Peyer's patch (tissue), 4 donors: ENCODE measurements around the gene SMAD6. TPM values are rescaled to one million over a fixed set of nuclear protein-coding genes. Genes with fewer than 3 reads are reported as not detected.
A peak's percentile ranks its signal among the peaks of the same experiment; 100 is the strongest.

Experiments
- DNase-seq, 3 donors: peaks; one replicate each; pipeline ENCODE4 v3.0.0-alpha.2; 2017 to 2019
- H3K27ac ChIP-seq, 4 donors: fragments of 200-600 bp; sonication (generic); one replicate each; pipeline ENCODE4 v1.5.1; 2016 to 2019
- H3K27me3 ChIP-seq, 2 donors: fragments of 200-600 bp; sonication (generic); one replicate each; pipeline ENCODE4 v1.5.1; 2019
- H3K36me3 ChIP-seq, 3 donors: fragments of 200-600 bp; sonication (generic); one replicate each; pipeline ENCODE4 v1.5.1; 2016 to 2019
- H3K4me1 ChIP-seq, 4 donors: fragments of 200-600 bp; sonication (generic); one replicate each; pipeline ENCODE4 v1.5.1; 2016 to 2019
- H3K4me3 ChIP-seq, 4 donors: fragments of 200-600 bp; sonication (generic); 1 replicate in 3 of 4; 2 replicates in 1 of 4; pipeline ENCODE4 v1.5.1; 2016 to 2019; ENCODE audit warnings: mild to moderate bottlenecking in 1 of 4
- H3K9me3 ChIP-seq, 4 donors: fragments of 200-600 bp; sonication (generic); one replicate each; pipeline ENCODE4 v1.5.1; 2016 to 2019; ENCODE audit warnings: mild to moderate bottlenecking in 1 of 4
- CTCF ChIP-seq, 6 experiments: fragments of 450-650 bp in 4 of 6; fragments of 200-600 bp in 2 of 6; sonication (generic) in 1 of 6; IDR thresholded peaks; one replicate each; pipeline ENCODE4 v1.5.1; 2017 to 2019; ENCODE audit warnings: antibody characterized with exemption in 6 of 6, mild to moderate bottlenecking in 3 of 6, moderate library complexity in 1 of 6
- POLR2A ChIP-seq, 2 donors: fragments of 450-650 bp; IDR thresholded peaks; one replicate each; pipeline ENCODE4 v1.5.1; 2017; ENCODE audit warnings: antibody characterized with exemption in 2 of 2, mild to moderate bottlenecking in 2 of 2, moderate library complexity in 2 of 2
- total RNA-seq, 4 donors: library from RNA; depleted of rRNA; stranded (reverse); fragments of >200 nt; gene quantifications; one replicate each; pipeline ENCODE4 v1.1.0, GENCODE V29; 2016

Gene SMAD6
- total RNA-seq, 4 donors from 2014 or later: 11.0 to 34.9 (median 25.5) TPM

GRCh38 chr15:66737243-66738010 is 35.4 kb downstream of the SMAD6 start:
- no peak overlapping the region for H3K27ac ChIP-seq

GRCh38 chr15:66738116-66738515 is 36.1 kb downstream of the SMAD6 start:
- no peak overlapping the region for H3K4me3 ChIP-seq
- no peaks in the 10 kb centered on the region for H3K27me3 ChIP-seq
- H3K9me3 ChIP-seq: no peaks in the 10 kb centered on the region
- peaks cover 0 to 7% (median 0%) of the 10 kb centered on the region in 4 donors for H3K4me1 ChIP-seq
- no peaks in the 10 kb centered on the region for H3K36me3 ChIP-seq
- no peak overlapping the region for H3K27ac ChIP-seq
- TF ChIP-seq CTCF (IDR thresholded peaks at IDR 0.05): no peak
- no peak for TF ChIP-seq POLR2A (IDR thresholded peaks at IDR 0.05)
- peak in 1 of 3 donors; percentile 18 for DNase-seq

More at GRCh38 chr15:66737243-66738010, 35.4 kb downstream of the SMAD6 start:
- H3K4me3 ChIP-seq: no peak overlapping the region
- TF ChIP-seq CTCF (IDR thresholded peaks at IDR 0.05) (no peak), POLR2A (IDR thresholded peaks at IDR 0.05) (no peak)
- H3K27me3 ChIP-seq: no peaks in the 10 kb centered on the region
- H3K4me1 ChIP-seq: peaks cover 0 to 7% (median 0%) of the 10 kb centered on the region in 4 donors
- peak in 1 of 3 donors; percentile 40 for DNase-seq
- H3K9me3 ChIP-seq: no peaks in the 10 kb centered on the region
- H3K36me3 ChIP-seq: no peaks in the 10 kb centered on the region

GRCh38 chr15:66738595-66738994 is 36.6 kb downstream of the SMAD6 start:
- H3K36me3 ChIP-seq: no peaks in the 10 kb centered on the region
- no peaks in the 10 kb centered on the region for H3K9me3 ChIP-seq
- no peaks in the 10 kb centered on the region for H3K27me3 ChIP-seq
- DNase-seq: peak in 1 of 3 donors; percentile 12
- H3K4me3 ChIP-seq: no peak overlapping the region
- no peak overlapping the region for H3K27ac ChIP-seq
- H3K4me1 ChIP-seq: peaks cover 0 to 7% (median 0%) of the 10 kb centered on the region in 4 donors
- no peak for TF ChIP-seq CTCF (IDR thresholded peaks at IDR 0.05)
- no peak for TF ChIP-seq POLR2A (IDR thresholded peaks at IDR 0.05)

GRCh38 chr15:66739287-66739686 is 37.3 kb downstream of the SMAD6 start:
- H3K4me3 ChIP-seq: no peak overlapping the region
- DNase-seq: peak in 1 of 3 donors; percentile 22
- no peaks in the 10 kb centered on the region for H3K27me3 ChIP-seq
- H3K27ac ChIP-seq: no peak overlapping the region
- H3K36me3 ChIP-seq: no peaks in the 10 kb centered on the region
- TF ChIP-seq POLR2A (IDR thresholded peaks at IDR 0.05) (no peak), CTCF (IDR thresholded peaks at IDR 0.05) (no peak)
- peaks cover 0 to 12% (median 0%) of the 10 kb centered on the region in 4 donors for H3K4me1 ChIP-seq
- no peaks in the 10 kb centered on the region for H3K9me3 ChIP-seq

GRCh38 chr15:66740802-66741201 is 38.8 kb downstream of the SMAD6 start:
- no peaks in the 10 kb centered on the region for H3K36me3 ChIP-seq
- DNase-seq: peak in 1 of 3 donors; percentile 51
- peak overlapping the region in 1 of 4 donors; percentile 39 for H3K27ac ChIP-seq

More at GRCh38 chr15:66740802-66741201, 38.8 kb downstream of the SMAD6 start:
- no peak for TF ChIP-seq POLR2A (IDR thresholded peaks at IDR 0.05)
- no peak for TF ChIP-seq CTCF (IDR thresholded peaks at IDR 0.05)
- no peak overlapping the region for H3K4me3 ChIP-seq
- no peaks in the 10 kb centered on the region for H3K27me3 ChIP-seq
- peaks cover 0 to 15% (median 0%) of the 10 kb centered on the region in 4 donors for H3K4me1 ChIP-seq
- H3K9me3 ChIP-seq: no peaks in the 10 kb centered on the region
